Measurements from ENCODE around the gene DCLK1.

DNA sequence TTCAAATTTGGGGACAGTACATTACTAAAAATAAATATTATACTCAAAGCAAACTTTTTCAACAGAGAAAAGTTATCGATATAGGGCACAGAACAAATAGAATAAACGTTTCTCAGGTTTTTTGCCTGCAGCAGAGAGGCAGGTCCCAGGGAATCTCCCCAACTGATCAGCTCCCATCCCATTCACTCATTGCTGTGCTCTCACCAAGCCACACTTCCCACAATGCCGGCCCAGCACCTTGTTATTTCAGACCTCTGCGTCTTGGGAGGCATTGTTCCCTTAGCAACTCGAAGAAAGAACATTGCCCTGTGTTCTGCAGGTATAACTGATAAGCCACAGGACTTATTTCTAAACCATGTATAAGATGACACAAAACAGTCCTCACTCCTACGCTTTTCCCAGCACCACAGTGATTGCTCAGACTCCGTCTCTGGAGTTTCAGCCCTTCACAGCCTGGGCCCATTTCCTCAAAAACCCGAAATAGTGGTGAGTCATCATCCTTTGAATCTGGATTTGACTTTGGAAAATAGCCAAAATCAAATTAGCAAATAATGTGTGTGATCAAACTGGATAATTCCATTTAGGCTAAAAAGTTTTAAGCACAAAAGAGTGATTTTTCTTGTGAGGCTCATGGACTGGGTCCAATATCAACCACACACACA lies 100.4 kb downstream of the DCLK1 start:
- TF ChIP-seq, protein P1, sequence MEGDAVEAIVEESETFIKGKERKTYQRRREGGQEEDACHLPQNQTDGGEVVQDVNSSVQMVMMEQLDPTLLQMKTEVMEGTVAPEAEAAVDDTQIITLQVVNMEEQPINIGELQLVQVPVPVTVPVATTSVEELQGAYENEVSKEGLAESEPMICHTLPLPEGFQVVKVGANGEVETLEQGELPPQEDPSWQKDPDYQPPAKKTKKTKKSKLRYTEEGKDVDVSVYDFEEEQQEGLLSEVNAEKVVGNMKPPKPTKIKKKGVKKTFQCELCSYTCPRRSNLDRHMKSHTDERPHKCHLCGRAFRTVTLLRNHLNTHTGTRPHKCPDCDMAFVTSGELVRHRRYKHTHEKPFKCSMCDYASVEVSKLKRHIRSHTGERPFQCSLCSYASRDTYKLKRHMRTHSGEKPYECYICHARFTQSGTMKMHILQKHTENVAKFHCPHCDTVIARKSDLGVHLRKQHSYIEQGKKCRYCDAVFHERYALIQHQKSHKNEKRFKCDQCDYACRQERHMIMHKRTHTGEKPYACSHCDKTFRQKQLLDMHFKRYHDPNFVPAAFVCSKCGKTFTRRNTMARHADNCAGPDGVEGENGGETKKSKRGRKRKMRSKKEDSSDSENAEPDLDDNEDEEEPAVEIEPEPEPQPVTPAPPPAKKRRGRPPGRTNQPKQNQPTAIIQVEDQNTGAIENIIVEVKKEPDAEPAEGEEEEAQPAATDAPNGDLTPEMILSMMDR (IDR thresholded peaks at IDR 0.05) = no peak
- TF ChIP-seq SIN3A (IDR thresholded peaks at IDR 0.05; ENCODE audit: borderline replicate concordance, insufficient read depth, low read depth, low read length) (no peak), POLR2AphosphoS5 (IDR thresholded peaks at IDR 0.05; ENCODE audit: low read depth, low read length) (no peak), TCF7L2 (IDR thresholded peaks at IDR 0.05; ENCODE audit: low read depth, low read length) (no peak)
- TF ChIP-seq, protein P2, sequence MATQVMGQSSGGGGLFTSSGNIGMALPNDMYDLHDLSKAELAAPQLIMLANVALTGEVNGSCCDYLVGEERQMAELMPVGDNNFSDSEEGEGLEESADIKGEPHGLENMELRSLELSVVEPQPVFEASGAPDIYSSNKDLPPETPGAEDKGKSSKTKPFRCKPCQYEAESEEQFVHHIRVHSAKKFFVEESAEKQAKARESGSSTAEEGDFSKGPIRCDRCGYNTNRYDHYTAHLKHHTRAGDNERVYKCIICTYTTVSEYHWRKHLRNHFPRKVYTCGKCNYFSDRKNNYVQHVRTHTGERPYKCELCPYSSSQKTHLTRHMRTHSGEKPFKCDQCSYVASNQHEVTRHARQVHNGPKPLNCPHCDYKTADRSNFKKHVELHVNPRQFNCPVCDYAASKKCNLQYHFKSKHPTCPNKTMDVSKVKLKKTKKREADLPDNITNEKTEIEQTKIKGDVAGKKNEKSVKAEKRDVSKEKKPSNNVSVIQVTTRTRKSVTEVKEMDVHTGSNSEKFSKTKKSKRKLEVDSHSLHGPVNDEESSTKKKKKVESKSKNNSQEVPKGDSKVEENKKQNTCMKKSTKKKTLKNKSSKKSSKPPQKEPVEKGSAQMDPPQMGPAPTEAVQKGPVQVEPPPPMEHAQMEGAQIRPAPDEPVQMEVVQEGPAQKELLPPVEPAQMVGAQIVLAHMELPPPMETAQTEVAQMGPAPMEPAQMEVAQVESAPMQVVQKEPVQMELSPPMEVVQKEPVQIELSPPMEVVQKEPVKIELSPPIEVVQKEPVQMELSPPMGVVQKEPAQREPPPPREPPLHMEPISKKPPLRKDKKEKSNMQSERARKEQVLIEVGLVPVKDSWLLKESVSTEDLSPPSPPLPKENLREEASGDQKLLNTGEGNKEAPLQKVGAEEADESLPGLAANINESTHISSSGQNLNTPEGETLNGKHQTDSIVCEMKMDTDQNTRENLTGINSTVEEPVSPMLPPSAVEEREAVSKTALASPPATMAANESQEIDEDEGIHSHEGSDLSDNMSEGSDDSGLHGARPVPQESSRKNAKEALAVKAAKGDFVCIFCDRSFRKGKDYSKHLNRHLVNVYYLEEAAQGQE (IDR thresholded peaks at IDR 0.05; ENCODE audit: insufficient read depth in 1 of 2, low read depth in 2 of 2, low read length in 1 of 2) = no peak
